ENCODE data around the gene ADCY4. TPM values are rescaled to one million over a fixed set of nuclear protein-coding genes. Genes with fewer than 3 reads are reported as not detected.
A peak's percentile ranks its signal among the peaks of the same experiment; 100 is the strongest.

The ADCY4 gene
- total and polyA plus RNA-seq, 2 of the 13 experiments (the other 11 are each of a cell fraction or from before 2014, with no cell fraction given), result 0.03 TPM; not detected in 1

DNA sequence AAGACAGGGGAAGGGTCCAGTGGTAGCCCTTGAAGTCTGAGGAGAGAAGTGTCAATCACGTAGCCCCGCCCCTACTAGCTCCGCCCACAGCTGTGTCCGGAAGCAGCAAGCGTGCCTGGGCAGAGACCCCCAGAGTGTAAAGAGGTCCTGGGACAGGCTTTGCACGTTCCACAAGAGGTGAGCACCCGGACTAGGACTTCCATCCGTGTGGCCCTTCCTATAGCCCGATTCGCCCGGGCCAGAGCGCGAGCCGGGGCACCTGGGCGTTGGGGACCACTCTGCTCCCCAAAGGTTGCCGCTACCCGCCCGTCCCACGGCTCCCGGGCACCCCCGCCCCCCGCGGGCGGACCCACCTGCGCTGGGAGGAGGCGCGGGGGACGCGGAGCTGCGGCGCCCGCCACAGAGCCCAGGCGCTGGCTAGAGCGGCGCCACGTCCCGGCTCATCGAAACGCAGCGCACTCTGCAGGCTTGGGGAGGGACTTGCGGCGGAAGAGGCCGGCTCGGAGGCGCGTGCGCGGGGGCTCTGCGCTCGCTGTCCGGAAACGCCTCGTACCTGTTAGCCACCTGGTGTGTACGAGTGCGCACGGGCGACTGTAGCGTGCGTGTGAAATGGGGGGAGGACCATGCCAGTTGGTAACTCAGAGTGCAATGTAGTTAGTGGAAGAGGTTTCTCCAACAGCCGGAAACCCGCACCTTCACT lies 63.6 kb downstream of the ADCY4 start, which contains the start of gene RABGGTA (continued):
- no peak for TF ChIP-seq DPF2 (CRISPR knock-in tag; IDR thresholded peaks at IDR 0.05; ENCODE audit: borderline replicate concordance, low read depth)
- no peak for TF ChIP-seq PTBP1 (IDR thresholded peaks at IDR 0.05; ENCODE audit: low read depth, low read length, poor library complexity, severe bottlenecking)
- peak; percentile 100 for TF ChIP-seq SAFB2 (CRISPR knock-in tag; IDR thresholded peaks at IDR 0.05; ENCODE audit: borderline replicate concordance, low read depth)
- TF ChIP-seq, protein P1, sequence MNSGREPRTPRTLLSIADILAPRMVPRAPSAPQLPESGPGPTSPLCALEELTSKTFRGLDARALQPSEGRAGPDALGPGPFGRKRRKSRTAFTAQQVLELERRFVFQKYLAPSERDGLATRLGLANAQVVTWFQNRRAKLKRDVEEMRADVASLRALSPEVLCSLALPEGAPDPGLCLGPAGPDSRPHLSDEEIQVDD (CRISPR knock-in tag; IDR thresholded peaks at IDR 0.05; ENCODE audit: borderline replicate concordance), result peak; percentile 98; the same call in 1 of the 2 replicates
- TF ChIP-seq, protein P2, sequence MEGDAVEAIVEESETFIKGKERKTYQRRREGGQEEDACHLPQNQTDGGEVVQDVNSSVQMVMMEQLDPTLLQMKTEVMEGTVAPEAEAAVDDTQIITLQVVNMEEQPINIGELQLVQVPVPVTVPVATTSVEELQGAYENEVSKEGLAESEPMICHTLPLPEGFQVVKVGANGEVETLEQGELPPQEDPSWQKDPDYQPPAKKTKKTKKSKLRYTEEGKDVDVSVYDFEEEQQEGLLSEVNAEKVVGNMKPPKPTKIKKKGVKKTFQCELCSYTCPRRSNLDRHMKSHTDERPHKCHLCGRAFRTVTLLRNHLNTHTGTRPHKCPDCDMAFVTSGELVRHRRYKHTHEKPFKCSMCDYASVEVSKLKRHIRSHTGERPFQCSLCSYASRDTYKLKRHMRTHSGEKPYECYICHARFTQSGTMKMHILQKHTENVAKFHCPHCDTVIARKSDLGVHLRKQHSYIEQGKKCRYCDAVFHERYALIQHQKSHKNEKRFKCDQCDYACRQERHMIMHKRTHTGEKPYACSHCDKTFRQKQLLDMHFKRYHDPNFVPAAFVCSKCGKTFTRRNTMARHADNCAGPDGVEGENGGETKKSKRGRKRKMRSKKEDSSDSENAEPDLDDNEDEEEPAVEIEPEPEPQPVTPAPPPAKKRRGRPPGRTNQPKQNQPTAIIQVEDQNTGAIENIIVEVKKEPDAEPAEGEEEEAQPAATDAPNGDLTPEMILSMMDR (CRISPR knock-in tag; IDR thresholded peaks at IDR 0.05), result peak; percentile 99
- TF ChIP-seq, protein P3, sequence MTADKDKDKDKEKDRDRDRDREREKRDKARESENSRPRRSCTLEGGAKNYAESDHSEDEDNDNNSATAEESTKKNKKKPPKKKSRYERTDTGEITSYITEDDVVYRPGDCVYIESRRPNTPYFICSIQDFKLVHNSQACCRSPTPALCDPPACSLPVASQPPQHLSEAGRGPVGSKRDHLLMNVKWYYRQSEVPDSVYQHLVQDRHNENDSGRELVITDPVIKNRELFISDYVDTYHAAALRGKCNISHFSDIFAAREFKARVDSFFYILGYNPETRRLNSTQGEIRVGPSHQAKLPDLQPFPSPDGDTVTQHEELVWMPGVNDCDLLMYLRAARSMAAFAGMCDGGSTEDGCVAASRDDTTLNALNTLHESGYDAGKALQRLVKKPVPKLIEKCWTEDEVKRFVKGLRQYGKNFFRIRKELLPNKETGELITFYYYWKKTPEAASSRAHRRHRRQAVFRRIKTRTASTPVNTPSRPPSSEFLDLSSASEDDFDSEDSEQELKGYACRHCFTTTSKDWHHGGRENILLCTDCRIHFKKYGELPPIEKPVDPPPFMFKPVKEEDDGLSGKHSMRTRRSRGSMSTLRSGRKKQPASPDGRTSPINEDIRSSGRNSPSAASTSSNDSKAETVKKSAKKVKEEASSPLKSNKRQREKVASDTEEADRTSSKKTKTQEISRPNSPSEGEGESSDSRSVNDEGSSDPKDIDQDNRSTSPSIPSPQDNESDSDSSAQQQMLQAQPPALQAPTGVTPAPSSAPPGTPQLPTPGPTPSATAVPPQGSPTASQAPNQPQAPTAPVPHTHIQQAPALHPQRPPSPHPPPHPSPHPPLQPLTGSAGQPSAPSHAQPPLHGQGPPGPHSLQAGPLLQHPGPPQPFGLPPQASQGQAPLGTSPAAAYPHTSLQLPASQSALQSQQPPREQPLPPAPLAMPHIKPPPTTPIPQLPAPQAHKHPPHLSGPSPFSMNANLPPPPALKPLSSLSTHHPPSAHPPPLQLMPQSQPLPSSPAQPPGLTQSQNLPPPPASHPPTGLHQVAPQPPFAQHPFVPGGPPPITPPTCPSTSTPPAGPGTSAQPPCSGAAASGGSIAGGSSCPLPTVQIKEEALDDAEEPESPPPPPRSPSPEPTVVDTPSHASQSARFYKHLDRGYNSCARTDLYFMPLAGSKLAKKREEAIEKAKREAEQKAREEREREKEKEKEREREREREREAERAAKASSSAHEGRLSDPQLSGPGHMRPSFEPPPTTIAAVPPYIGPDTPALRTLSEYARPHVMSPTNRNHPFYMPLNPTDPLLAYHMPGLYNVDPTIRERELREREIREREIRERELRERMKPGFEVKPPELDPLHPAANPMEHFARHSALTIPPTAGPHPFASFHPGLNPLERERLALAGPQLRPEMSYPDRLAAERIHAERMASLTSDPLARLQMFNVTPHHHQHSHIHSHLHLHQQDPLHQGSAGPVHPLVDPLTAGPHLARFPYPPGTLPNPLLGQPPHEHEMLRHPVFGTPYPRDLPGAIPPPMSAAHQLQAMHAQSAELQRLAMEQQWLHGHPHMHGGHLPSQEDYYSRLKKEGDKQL (CRISPR knock-in tag; IDR thresholded peaks at IDR 0.05; ENCODE audit: low read depth), result 0 out of 2 replicates have a peak, but pooled peaks have one; percentile 80
- peak; percentile 97; the same call in 1 of the 2 replicates for TF ChIP-seq ZNF468 (CRISPR knock-in tag; IDR thresholded peaks at IDR 0.05)
- no peak for TF ChIP-seq SCMH1 (CRISPR knock-in tag; IDR thresholded peaks at IDR 0.05; ENCODE audit: borderline replicate concordance)
- TF ChIP-seq ZNF124 (CRISPR knock-in tag; IDR thresholded peaks at IDR 0.05), result peak; percentile 91; the same call in 1 of the 2 replicates
- TF ChIP-seq ZNF747 (CRISPR knock-in tag; IDR thresholded peaks at IDR 0.05; ENCODE audit: borderline replicate concordance), result peak; percentile 83
- TF ChIP-seq EZH2 (conservative IDR thresholded peaks at IDR 0.05; ENCODE audit: low read depth, low read length), result no peak
- peak; percentile 71 for TF ChIP-seq SIN3B (IDR thresholded peaks at IDR 0.05; ENCODE audit: low read length)
- no peak for TF ChIP-seq ARNT (IDR thresholded peaks at IDR 0.05)
- peak; percentile 66 for TF ChIP-seq SRF (IDR thresholded peaks at IDR 0.05; ENCODE audit: low read depth, low read length)
- TF ChIP-seq, protein P4, sequence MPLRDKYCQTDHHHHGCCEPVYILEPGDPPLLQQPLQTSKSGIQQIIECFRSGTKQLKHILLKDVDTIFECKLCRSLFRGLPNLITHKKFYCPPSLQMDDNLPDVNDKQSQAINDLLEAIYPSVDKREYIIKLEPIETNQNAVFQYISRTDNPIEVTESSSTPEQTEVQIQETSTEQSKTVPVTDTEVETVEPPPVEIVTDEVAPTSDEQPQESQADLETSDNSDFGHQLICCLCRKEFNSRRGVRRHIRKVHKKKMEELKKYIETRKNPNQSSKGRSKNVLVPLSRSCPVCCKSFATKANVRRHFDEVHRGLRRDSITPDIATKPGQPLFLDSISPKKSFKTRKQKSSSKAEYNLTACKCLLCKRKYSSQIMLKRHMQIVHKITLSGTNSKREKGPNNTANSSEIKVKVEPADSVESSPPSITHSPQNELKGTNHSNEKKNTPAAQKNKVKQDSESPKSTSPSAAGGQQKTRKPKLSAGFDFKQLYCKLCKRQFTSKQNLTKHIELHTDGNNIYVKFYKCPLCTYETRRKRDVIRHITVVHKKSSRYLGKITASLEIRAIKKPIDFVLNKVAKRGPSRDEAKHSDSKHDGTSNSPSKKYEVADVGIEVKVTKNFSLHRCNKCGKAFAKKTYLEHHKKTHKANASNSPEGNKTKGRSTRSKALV (CRISPR knock-in tag; IDR thresholded peaks at IDR 0.05), result peak; percentile 100
- no peak for TF ChIP-seq LCORL (IDR thresholded peaks at IDR 0.05)
- peak; percentile 99 for TF ChIP-seq LCORL (CRISPR knock-in tag; IDR thresholded peaks at IDR 0.05)
- peak; percentile 97 for TF ChIP-seq MXI1 (IDR thresholded peaks at IDR 0.05; ENCODE audit: borderline replicate concordance, low read depth, low read length)
- TF ChIP-seq RBM39 (IDR thresholded peaks at IDR 0.05; ENCODE audit: low read depth, low read length, poor library complexity, severe bottlenecking), result peak; percentile 100
- TF ChIP-seq RBM22 (optimal IDR thresholded peaks at IDR 0.05; ENCODE audit: low read length), result peak; percentile 77
- peak; percentile 100 for TF ChIP-seq PHF21A (CRISPR knock-in tag; IDR thresholded peaks at IDR 0.05)

All from HepG2 (cell line).